Smooth muscle cell (in vitro differentiated cells): ENCODE measurements around the gene RICTOR. TPM values are rescaled to one million over a fixed set of nuclear protein-coding genes. Genes with fewer than 3 reads are reported as not detected.

Experiments
- DNase-seq: peaks from one replicate; lab custom pipeline; 2025; ENCODE audit not compliant: unreplicated experiment; lab: John Stamatoyannopoulos, UW
- H2AFZ ChIP-seq: fragments of 200-600 bp; sonication (generic); 2 replicates; pipeline ENCODE4 v1.6.0; 2016; ENCODE audit warnings: antibody characterized with exemption, low read depth, mild to moderate bottlenecking
- H3F3A ChIP-seq: fragments of 200-600 bp; sonication (generic); 2 replicates; pipeline ENCODE4 v1.6.0; 2017; ENCODE audit warnings: antibody characterized with exemption, low read depth
- H3K27ac ChIP-seq: fragments of 200-600 bp; sonication (generic); 2 replicates; pipeline ENCODE4 v1.5.1; 2016; ENCODE audit warnings: low read depth, mild to moderate bottlenecking
- H3K27me3 ChIP-seq: fragments of 200-600 bp; sonication (generic); 2 replicates; pipeline ENCODE4 v1.6.1; 2016; ENCODE audit warnings: low read depth, mild to moderate bottlenecking
- H3K36me3 ChIP-seq: fragments of 200-600 bp; sonication (generic); 2 replicates; pipeline ENCODE4 v1.5.1; 2016; ENCODE audit warnings: low read depth
- H3K4me1 ChIP-seq: fragments of 200-600 bp; sonication (generic); 2 replicates; pipeline ENCODE4 v1.5.1; 2016; ENCODE audit warnings: low read depth
- H3K4me2 ChIP-seq: fragments of 200-600 bp; sonication (generic); 2 replicates; pipeline ENCODE4 v1.6.0; 2016; ENCODE audit warnings: mild to moderate bottlenecking
- H3K4me3 ChIP-seq: fragments of 200-600 bp; sonication (generic); 2 replicates; pipeline ENCODE4 v1.5.1; 2016; ENCODE audit warnings: mild to moderate bottlenecking
- H3K79me2 ChIP-seq: fragments of 200-600 bp; sonication (generic); 2 replicates; pipeline ENCODE4 v1.6.0; 2016; ENCODE audit warnings: low read depth, mild to moderate bottlenecking
- H3K9ac ChIP-seq: fragments of 200-600 bp; sonication (generic); 2 replicates; pipeline ENCODE4 v1.6.0; 2016; ENCODE audit warnings: low read depth
- H3K9me3 ChIP-seq: fragments of 200-600 bp; sonication (generic); replicated peaks from 2 replicates; pipeline ENCODE4 v1.5.1; 2016; ENCODE audit warnings: low read depth
- H4K20me1 ChIP-seq: fragments of 200-600 bp; sonication (generic); 2 replicates; pipeline ENCODE4 v1.6.0; 2016; ENCODE audit warnings: low read depth
- WGBS: methylation state at CpG from one replicate; pipeline ENCODE4 v1.1.7; 2016; ENCODE audit warnings: low lambda C conversion rate; 5-methylcytosine and 5-hydroxymethylcytosine counted together
- polyA plus RNA-seq: library from polyadenylated mRNA; unstranded; fragments of >200 nt; fragmentation: Nextera tagmentation; extraction: Ambion mirVana; gene quantifications from 2 replicates; pipeline ENCODE4 v1.2.1, GENCODE V29; 2016
- total RNA-seq: library from RNA; depleted of rRNA; stranded (reverse); fragments of >200 nt; gene quantifications from 2 replicates; pipeline ENCODE4 v1.2.3, GENCODE V29; 2014
- TF ChIP-seq, protein P1 (sequence below): fragments of 200-600 bp; sonication (generic); IDR thresholded peaks from 2 replicates; pipeline ENCODE4 v1.5.1; 2017; ENCODE audit warnings: borderline replicate concordance, mild to moderate bottlenecking, antibody characterized with exemption; ENCODE audit not compliant: insufficient read depth, poor library complexity, severe bottlenecking

RICTOR gene
- total and polyA plus RNA-seq, 2 experiments from 2014 or later = 3.6 to 30.2 TPM

GRCh38 chr5:39055027-39055767 is 19.0 kb downstream of the RICTOR start:
- peaks cover 79% of the 10 kb centered on the region for H3K79me2 ChIP-seq
- H3F3A ChIP-seq = no peaks in the 10 kb centered on the region
- H3K27me3 ChIP-seq = no peaks in the 10 kb centered on the region
- no peak overlapping the region for H3K4me3 ChIP-seq
- H3K36me3 ChIP-seq = no peaks in the 10 kb centered on the region
- DNase-seq = no peak
- no peaks in the 10 kb centered on the region for H3K4me1 ChIP-seq
- WGBS = 92% methylated on average over 3 of the region's 3 CpGs
- TF ChIP-seq, protein P1, sequence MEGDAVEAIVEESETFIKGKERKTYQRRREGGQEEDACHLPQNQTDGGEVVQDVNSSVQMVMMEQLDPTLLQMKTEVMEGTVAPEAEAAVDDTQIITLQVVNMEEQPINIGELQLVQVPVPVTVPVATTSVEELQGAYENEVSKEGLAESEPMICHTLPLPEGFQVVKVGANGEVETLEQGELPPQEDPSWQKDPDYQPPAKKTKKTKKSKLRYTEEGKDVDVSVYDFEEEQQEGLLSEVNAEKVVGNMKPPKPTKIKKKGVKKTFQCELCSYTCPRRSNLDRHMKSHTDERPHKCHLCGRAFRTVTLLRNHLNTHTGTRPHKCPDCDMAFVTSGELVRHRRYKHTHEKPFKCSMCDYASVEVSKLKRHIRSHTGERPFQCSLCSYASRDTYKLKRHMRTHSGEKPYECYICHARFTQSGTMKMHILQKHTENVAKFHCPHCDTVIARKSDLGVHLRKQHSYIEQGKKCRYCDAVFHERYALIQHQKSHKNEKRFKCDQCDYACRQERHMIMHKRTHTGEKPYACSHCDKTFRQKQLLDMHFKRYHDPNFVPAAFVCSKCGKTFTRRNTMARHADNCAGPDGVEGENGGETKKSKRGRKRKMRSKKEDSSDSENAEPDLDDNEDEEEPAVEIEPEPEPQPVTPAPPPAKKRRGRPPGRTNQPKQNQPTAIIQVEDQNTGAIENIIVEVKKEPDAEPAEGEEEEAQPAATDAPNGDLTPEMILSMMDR = no peak
- H4K20me1 ChIP-seq = peaks cover 84% of the 10 kb centered on the region
- H3K9me3 ChIP-seq = no peaks in the 10 kb centered on the region
- no peak overlapping the region for H3K4me2 ChIP-seq
- no peak overlapping the region for H2AFZ ChIP-seq
- H3K9ac ChIP-seq = no peak overlapping the region
- H3K27ac ChIP-seq = no peak overlapping the region

GRCh38 chr5:39053189-39053588 is 21.0 kb downstream of the RICTOR start:
- no peak overlapping the region for H3K4me3 ChIP-seq
- H3K9ac ChIP-seq = no peak overlapping the region
- no peaks in the 10 kb centered on the region for H3F3A ChIP-seq
- H3K27ac ChIP-seq = no peak overlapping the region
- H3K9me3 ChIP-seq = no peaks in the 10 kb centered on the region
- no peak for DNase-seq
- no peak overlapping the region for H3K4me2 ChIP-seq
- H3K79me2 ChIP-seq = peaks cover 74% of the 10 kb centered on the region
- no peaks in the 10 kb centered on the region for H3K27me3 ChIP-seq
- no peaks in the 10 kb centered on the region for H3K36me3 ChIP-seq
- H2AFZ ChIP-seq = no peak overlapping the region
- peaks cover 81% of the 10 kb centered on the region for H4K20me1 ChIP-seq
- 93% methylated on average over 4 of the region's 4 CpGs for WGBS
- TF ChIP-seq, protein P1 = no peak
- no peaks in the 10 kb centered on the region for H3K4me1 ChIP-seq

DNA sequence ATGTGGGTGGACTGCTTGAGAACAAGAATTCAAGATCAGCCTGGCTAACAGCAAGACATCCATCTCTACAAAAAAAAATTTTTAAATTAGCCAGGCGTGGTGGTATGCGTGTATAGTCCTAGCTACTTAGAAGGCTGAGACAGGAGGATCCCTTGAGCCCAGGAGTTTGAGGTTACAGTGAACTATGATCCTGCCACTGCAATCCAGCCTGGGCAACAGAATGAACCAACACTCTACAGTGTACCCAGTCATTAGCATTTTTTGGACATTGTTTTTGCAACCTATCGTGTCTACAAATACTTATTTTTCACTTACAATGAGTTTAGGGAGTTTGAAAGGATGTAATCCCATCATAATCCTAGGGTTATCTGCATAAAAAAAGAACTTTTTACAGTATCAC is 22.1 kb downstream of the RICTOR start:
- no peak for DNase-seq
- Histone ChIP-seq H3K79me2 (peaks cover 73% of the 10 kb centered on the region), H3K9me3 (no peaks in the 10 kb centered on the region), H4K20me1 (peaks cover 78% of the 10 kb centered on the region), H3K9ac (no peak overlapping the region), H3K27me3 (no peaks in the 10 kb centered on the region), H3K4me3 (no peak overlapping the region), H3F3A (no peaks in the 10 kb centered on the region), H3K4me2 (no peak overlapping the region), H3K27ac (no peak overlapping the region), H2AFZ (no peak overlapping the region), H3K4me1 (no peaks in the 10 kb centered on the region), H3K36me3 (no peaks in the 10 kb centered on the region)
- 93% methylated on average over 3 of the region's 3 CpGs for WGBS
- TF ChIP-seq, protein P1 = no peak

DNA sequence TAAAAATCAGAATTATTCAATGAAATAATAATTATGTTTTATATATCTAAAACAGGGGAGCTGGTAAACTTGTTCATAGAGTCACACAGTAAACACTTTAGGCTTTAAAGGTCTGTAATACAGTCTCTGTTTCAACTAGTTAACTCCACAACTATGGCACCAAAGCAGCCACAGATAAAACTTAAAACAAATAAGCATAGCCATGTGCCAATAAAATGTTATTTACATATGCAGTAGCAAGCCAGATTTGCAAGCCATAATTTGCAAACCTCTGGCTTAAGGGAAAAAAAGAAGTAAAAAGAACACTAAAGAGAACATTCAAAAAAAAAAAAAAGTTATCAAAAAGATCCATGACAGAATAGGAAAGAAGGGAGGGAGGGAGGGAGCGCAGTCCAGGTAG is 24.9 kb downstream of the RICTOR start:
- Histone ChIP-seq H3K27ac (no peak overlapping the region), H3K79me2 (peaks cover 66% of the 10 kb centered on the region), H4K20me1 (peaks cover 84% of the 10 kb centered on the region), H3K9me3 (no peaks in the 10 kb centered on the region), H3K4me1 (no peaks in the 10 kb centered on the region), H3F3A (no peaks in the 10 kb centered on the region), H3K4me3 (no peak overlapping the region), H3K36me3 (no peaks in the 10 kb centered on the region), H2AFZ (no peak overlapping the region), H3K4me2 (no peak overlapping the region), H3K9ac (no peak overlapping the region), H3K27me3 (no peaks in the 10 kb centered on the region)
- TF ChIP-seq, protein P1 = no peak
- no peak for DNase-seq
- WGBS = 100% methylated on average over 1 of the region's 1 CpG
